Mucosa of stomach (tissue), 1 donor: Measurements from ENCODE around the gene QSOX1.
A peak's percentile ranks its signal among the peaks of the same experiment; 100 is the strongest.

Experiments used
- H3K27me3 ChIP-seq: one replicate; pipeline ENCODE4 v1.7.0; 2013; ENCODE audit warnings: mild to moderate bottlenecking, low read length; ENCODE audit not compliant: control insufficient read depth, insufficient read depth
- H3K36me3 ChIP-seq: one replicate; pipeline ENCODE4 v1.7.0; 2013; ENCODE audit warnings: low read length; ENCODE audit not compliant: control insufficient read depth, insufficient read depth
- H3K4me1 ChIP-seq: one replicate; pipeline ENCODE4 v1.7.0; 2013; ENCODE audit warnings: mild to moderate bottlenecking, low read length; ENCODE audit not compliant: control insufficient read depth, insufficient read depth
- H3K4me3 ChIP-seq: one replicate; pipeline ENCODE4 v1.7.0; 2013; ENCODE audit warnings: low read length
- H3K9ac ChIP-seq: one replicate; pipeline ENCODE4 v1.7.0; 2013; ENCODE audit warnings: mild to moderate bottlenecking, low read length, moderate library complexity
- H3K9me3 ChIP-seq: one replicate; pipeline ENCODE4 v1.7.0; 2013; ENCODE audit warnings: mild to moderate bottlenecking, low read length, moderate library complexity; ENCODE audit not compliant: control insufficient read depth
- donor health status: Pancreatic carcinoma.

The QSOX1 gene

GRCh38 chr1:180154325-180155181, at the start of gene QSOX1:
Gene QSOX1, plus strand, starts transcription at chr1:180154869. Its CDS starts 39 bp downstream, at chr1:180154908.
- H3K9me3 ChIP-seq: no peaks in the 10 kb centered on the region
- H3K36me3 ChIP-seq: no peaks in the 10 kb centered on the region
- H3K9ac ChIP-seq: peak within 1 kb of the TSS; percentile 89
- H3K4me1 ChIP-seq: peaks cover 38% of the 10 kb centered on the region
- H3K4me3 ChIP-seq: peak within 1 kb of the TSS; percentile 85
- H3K27me3 ChIP-seq: no peaks in the 10 kb centered on the region

GRCh38 chr1:180112091-180112490, 42.6 kb upstream of the QSOX1 start:
- Histone ChIP-seq H3K27me3 (no peaks in the 10 kb centered on the region), H3K4me1 (peaks cover under 1% of the 10 kb centered on the region), H3K36me3 (peaks cover 6% of the 10 kb centered on the region), H3K9ac (no peak overlapping the region), H3K4me3 (no peak overlapping the region), H3K9me3 (no peaks in the 10 kb centered on the region)

GRCh38 chr1:180112984-180113647, 41.6 kb upstream of the QSOX1 start:
- H3K36me3 ChIP-seq: peaks cover 6% of the 10 kb centered on the region
- H3K4me3 ChIP-seq: no peak overlapping the region
- H3K27me3 ChIP-seq: no peaks in the 10 kb centered on the region
- no peak overlapping the region for H3K9ac ChIP-seq
- no peaks in the 10 kb centered on the region for H3K9me3 ChIP-seq
- H3K4me1 ChIP-seq: peaks cover 8% of the 10 kb centered on the region

- Histone ChIP-seq H3K27me3 (no peaks in the 10 kb centered on the region), H3K9me3 (no peaks in the 10 kb centered on the region), H3K4me3 (no peak overlapping the region), H3K4me1 (peaks cover 8% of the 10 kb centered on the region), H3K36me3 (peaks cover 6% of the 10 kb centered on the region), H3K9ac (no peak overlapping the region)
These were observed 40.2 kb upstream of the QSOX1 start for GRCh38 chr1:180114396-180114945.

- Histone ChIP-seq H3K27me3 (no peaks in the 10 kb centered on the region), H3K9ac (no peak overlapping the region), H3K4me3 (no peak overlapping the region), H3K9me3 (no peaks in the 10 kb centered on the region), H3K36me3 (no peaks in the 10 kb centered on the region), H3K4me1 (peaks cover 8% of the 10 kb centered on the region)
These were observed 37.5 kb upstream of the QSOX1 start for GRCh38 chr1:180116964-180117763.

GRCh38 chr1:180117764-180118116, 36.9 kb upstream of the QSOX1 start:
- no peaks in the 10 kb centered on the region for H3K36me3 ChIP-seq
- no peak overlapping the region for H3K4me3 ChIP-seq
- no peaks in the 10 kb centered on the region for H3K27me3 ChIP-seq
- H3K9me3 ChIP-seq: no peaks in the 10 kb centered on the region
- no peak overlapping the region for H3K9ac ChIP-seq
- peaks cover 8% of the 10 kb centered on the region for H3K4me1 ChIP-seq

- H3K4me3 ChIP-seq: no peak overlapping the region
- no peaks in the 10 kb centered on the region for H3K9me3 ChIP-seq
- peaks cover 8% of the 10 kb centered on the region for H3K4me1 ChIP-seq
- no peaks in the 10 kb centered on the region for H3K36me3 ChIP-seq
- H3K27me3 ChIP-seq: no peaks in the 10 kb centered on the region
- no peak overlapping the region for H3K9ac ChIP-seq
These were observed 34.8 kb upstream of the QSOX1 start for GRCh38 chr1:180119837-180120236.

GRCh38 chr1:180123463-180123936, 31.2 kb upstream of the QSOX1 start:
- Histone ChIP-seq H3K9ac (no peak overlapping the region), H3K4me1 (peaks cover 22% of the 10 kb centered on the region), H3K4me3 (no peak overlapping the region), H3K36me3 (no peaks in the 10 kb centered on the region), H3K27me3 (no peaks in the 10 kb centered on the region), H3K9me3 (no peaks in the 10 kb centered on the region)

- H3K27me3 ChIP-seq: no peaks in the 10 kb centered on the region
- H3K9ac ChIP-seq: no peak overlapping the region
- peaks cover 22% of the 10 kb centered on the region for H3K4me1 ChIP-seq
- H3K4me3 ChIP-seq: no peak overlapping the region
- H3K9me3 ChIP-seq: no peaks in the 10 kb centered on the region
- no peaks in the 10 kb centered on the region for H3K36me3 ChIP-seq
These were observed 24.0 kb upstream of the QSOX1 start for GRCh38 chr1:180130651-180131050.

- H3K9me3 ChIP-seq: no peaks in the 10 kb centered on the region
- H3K4me1 ChIP-seq: peaks cover 18% of the 10 kb centered on the region
- H3K4me3 ChIP-seq: no peak overlapping the region
- no peak overlapping the region for H3K9ac ChIP-seq
- H3K36me3 ChIP-seq: no peaks in the 10 kb centered on the region
- no peaks in the 10 kb centered on the region for H3K27me3 ChIP-seq
These were observed 23.2 kb upstream of the QSOX1 start for GRCh38 chr1:180131510-180131909.

GRCh38 chr1:180133193-180133592, 21.5 kb upstream of the QSOX1 start:
- Histone ChIP-seq H3K4me3 (no peak overlapping the region), H3K9me3 (no peaks in the 10 kb centered on the region), H3K4me1 (peaks cover 2% of the 10 kb centered on the region), H3K9ac (no peak overlapping the region), H3K36me3 (no peaks in the 10 kb centered on the region), H3K27me3 (no peaks in the 10 kb centered on the region)
